ENCODE results near the gene LLGL2. TPM values are rescaled to one million over a fixed set of nuclear protein-coding genes. Genes with fewer than 3 reads are reported as not detected.

The LLGL2 gene
- total and polyA plus RNA-seq, 5 experiments from 2014 or later: 13.4 to 30.6 (median 21.8) TPM

GRCh38 chr17:75561927-75562603 lies 36.6 kb downstream of the LLGL2 start:
- no peak overlapping the region for H3K4me3 Mint-ChIP-seq
- POLR2A ChIA-PET: no interaction called here
- ATAC-seq: no peak
- H3K27ac Mint-ChIP-seq: no peak overlapping the region
- H3K4me1 Mint-ChIP-seq: peaks cover 0 to 7% (median under 1%) of the 10 kb centered on the region in 4 donors
- DNase-seq: no peak
- H3K36me3 Mint-ChIP-seq: peaks cover 0 to 11% (median 2%) of the 10 kb centered on the region in 3 donors
- H3K27me3 Mint-ChIP-seq: no peaks in the 10 kb centered on the region
- no peaks in the 10 kb centered on the region for H3K9me3 Mint-ChIP-seq

GRCh38 chr17:75563063-75563758 lies 37.7 kb downstream of the LLGL2 start:
- Mint-ChIP-seq H3K4me1 (peaks cover 0 to 7% (median under 1%) of the 10 kb centered on the region in 4 donors), H3K9me3 (no peaks in the 10 kb centered on the region), H3K4me3 (no peak overlapping the region), H3K36me3 (peaks cover 0 to 11% (median 2%) of the 10 kb centered on the region in 3 donors), H3K27ac (no peak overlapping the region), H3K27me3 (no peaks in the 10 kb centered on the region)
- POLR2A ChIA-PET: no interaction called here
- no peak for ATAC-seq
- DNase-seq: no peak

GRCh38 chr17:75564195-75564594 lies 38.7 kb downstream of the LLGL2 start:
- no peak for DNase-seq
- H3K27ac Mint-ChIP-seq: no peak overlapping the region
- POLR2A ChIA-PET: no interaction called here
- H3K27me3 Mint-ChIP-seq: no peaks in the 10 kb centered on the region
- no peak overlapping the region for H3K4me3 Mint-ChIP-seq
- H3K4me1 Mint-ChIP-seq: peaks cover 0 to 7% (median 0%) of the 10 kb centered on the region in 4 donors
- H3K9me3 Mint-ChIP-seq: no peaks in the 10 kb centered on the region
- ATAC-seq: no peak
- peaks cover 0 to 11% (median 2%) of the 10 kb centered on the region in 3 donors for H3K36me3 Mint-ChIP-seq

- no peak overlapping the region for H3K27ac Mint-ChIP-seq
- ATAC-seq: no peak
- H3K4me1 Mint-ChIP-seq: peaks cover 0 to 7% (median 0%) of the 10 kb centered on the region in 4 donors
- no peak for DNase-seq
- no peaks in the 10 kb centered on the region for H3K27me3 Mint-ChIP-seq
- POLR2A ChIA-PET: interaction anchor here (0.6 to 0.8 kb wide), 2 partner anchors 90 to 277 kb away, joined by 4 to 5 read pairs; no protein-coding TSS in a partner anchor
- no peak overlapping the region for H3K4me3 Mint-ChIP-seq
- no peaks in the 10 kb centered on the region for H3K9me3 Mint-ChIP-seq
- H3K36me3 Mint-ChIP-seq: peaks cover 0 to 9% (median 2%) of the 10 kb centered on the region in 3 donors
Measured at GRCh38 chr17:75565066-75565465, 39.6 kb downstream of the LLGL2 start.

GRCh38 chr17:75565618-75566017 lies 40.1 kb downstream of the LLGL2 start:
- Mint-ChIP-seq H3K4me3 (no peak overlapping the region), H3K27ac (peak overlapping the region in 2 of 10 donors; percentile 10 to 43), H3K36me3 (peaks cover 0 to 9% (median 2%) of the 10 kb centered on the region in 3 donors), H3K4me1 (peaks cover 0 to 8% (median 0%) of the 10 kb centered on the region in 4 donors), H3K9me3 (no peaks in the 10 kb centered on the region), H3K27me3 (no peaks in the 10 kb centered on the region)
- no peak for ATAC-seq
- POLR2A ChIA-PET: interaction anchor here (0.6 kb wide), 1 partner anchor 276 kb away, joined by 5 read pairs; no protein-coding TSS in a partner anchor
- no peak for DNase-seq

- Mint-ChIP-seq H3K4me1 (peaks cover 0 to 12% (median 0%) of the 10 kb centered on the region in 4 donors), H3K27ac (peak overlapping the region in 4 of 10 donors; percentile 10 to 84 (median 40)), H3K36me3 (peaks cover 0 to 6% (median 2%) of the 10 kb centered on the region in 3 donors), H3K4me3 (no peak overlapping the region), H3K9me3 (no peaks in the 10 kb centered on the region), H3K27me3 (no peaks in the 10 kb centered on the region)
- no peak for ATAC-seq
- POLR2A ChIA-PET: no interaction called here
- DNase-seq: no peak
Measured at GRCh38 chr17:75566416-75566815, 40.9 kb downstream of the LLGL2 start.

GRCh38 chr17:75566834-75567233 lies 41.3 kb downstream of the LLGL2 start:
- H3K4me1 Mint-ChIP-seq: peaks cover 0 to 13% (median 0%) of the 10 kb centered on the region in 4 donors
- ATAC-seq: no peak
- POLR2A ChIA-PET: no interaction called here
- H3K4me3 Mint-ChIP-seq: no peak overlapping the region
- peaks cover 0 to 6% (median 2%) of the 10 kb centered on the region in 3 donors for H3K36me3 Mint-ChIP-seq
- H3K9me3 Mint-ChIP-seq: no peaks in the 10 kb centered on the region
- H3K27me3 Mint-ChIP-seq: no peaks in the 10 kb centered on the region
- DNase-seq: no peak
- peak overlapping the region in 1 of 10 donors; percentile 10 for H3K27ac Mint-ChIP-seq

- H3K27me3 Mint-ChIP-seq: no peaks in the 10 kb centered on the region
- peaks cover 0 to 13% (median 0%) of the 10 kb centered on the region in 4 donors for H3K4me1 Mint-ChIP-seq
- no peak overlapping the region for H3K27ac Mint-ChIP-seq
- H3K36me3 Mint-ChIP-seq: peaks cover 0 to 3% (median 0%) of the 10 kb centered on the region in 3 donors
- no peak overlapping the region for H3K4me3 Mint-ChIP-seq
- POLR2A ChIA-PET: interaction anchor here (0.6 kb wide), 1 partner anchor 1868 kb away, joined by 3 read pairs; no protein-coding TSS in a partner anchor
- ATAC-seq (no peak), DNase-seq (no peak)
- H3K9me3 Mint-ChIP-seq: no peaks in the 10 kb centered on the region
Measured at GRCh38 chr17:75568412-75569255, 43.1 kb downstream of the LLGL2 start.

GRCh38 chr17:75570034-75570676 lies 44.7 kb downstream of the LLGL2 start:
- H3K4me1 Mint-ChIP-seq: peaks cover 0 to 13% (median 0%) of the 10 kb centered on the region in 4 donors
- no peaks in the 10 kb centered on the region for H3K9me3 Mint-ChIP-seq
- no peak overlapping the region for H3K4me3 Mint-ChIP-seq
- POLR2A ChIA-PET: no interaction called here
- H3K36me3 Mint-ChIP-seq: peaks cover 0 to 3% (median 0%) of the 10 kb centered on the region in 3 donors
- no peak overlapping the region for H3K27ac Mint-ChIP-seq
- no peak for DNase-seq
- ATAC-seq: no peak
- no peaks in the 10 kb centered on the region for H3K27me3 Mint-ChIP-seq

- Mint-ChIP-seq H3K4me1 (peaks cover 0 to 13% (median 0%) of the 10 kb centered on the region in 4 donors), H3K27me3 (no peaks in the 10 kb centered on the region), H3K4me3 (no peak overlapping the region), H3K27ac (no peak overlapping the region), H3K36me3 (peaks cover 0 to 3% (median 0%) of the 10 kb centered on the region in 3 donors), H3K9me3 (no peaks in the 10 kb centered on the region)
- POLR2A ChIA-PET: interaction anchor here (0.5 kb wide), 1 partner anchor 13 kb away, joined by 3 read pairs; no protein-coding TSS in a partner anchor
- ATAC-seq (no peak), DNase-seq (no peak)
Measured at GRCh38 chr17:75570772-75571171, 45.3 kb downstream of the LLGL2 start.

GRCh38 chr17:75571197-75571884 lies 45.8 kb downstream of the LLGL2 start:
- ATAC-seq (peak in 1 of 2 donors; percentile 72), DNase-seq (peak in 1 of 10 donors; percentile 21)
- no peaks in the 10 kb centered on the region for H3K27me3 Mint-ChIP-seq
- H3K36me3 Mint-ChIP-seq: no peaks in the 10 kb centered on the region
- H3K9me3 Mint-ChIP-seq: no peaks in the 10 kb centered on the region
- POLR2A ChIA-PET: interaction anchor here (0.5 kb wide), 1 partner anchor 12 kb away, joined by 3 read pairs; no protein-coding TSS in a partner anchor
- H3K27ac Mint-ChIP-seq: no peak overlapping the region
- peaks cover 0 to 13% (median 0%) of the 10 kb centered on the region in 4 donors for H3K4me1 Mint-ChIP-seq
- no peak overlapping the region for H3K4me3 Mint-ChIP-seq

Measured in naive thymus-derived CD8-positive, alpha-beta T cell (primary cell).